Trophoblast cell (in vitro differentiated cells and primary cell): ENCODE data around the gene SSC4D.
"Not testable (repeated sequence)": the region's sequence is repeated elsewhere in the genome, so short reads cannot be mapped to it uniquely, and the experiment has no call there.

Experiments used
- DNase-seq, 2 donors: peaks; one replicate each; pipeline ENCODE4 v3.0.0-alpha.2; 2016
- H2AFZ ChIP-seq: 2 replicates; pipeline ENCODE4 v1.6.1; 2013; ENCODE audit warnings: low read length, moderate library complexity, mild to moderate bottlenecking; ENCODE audit not compliant: insufficient read depth, poor library complexity
- H2AK5ac ChIP-seq: 2 replicates; pipeline ENCODE4 v1.6.1; 2013; ENCODE audit warnings: mild to moderate bottlenecking, low read length
- H2BK120ac ChIP-seq: 2 replicates; pipeline ENCODE4 v1.6.1; 2013; ENCODE audit warnings: low read length, mild to moderate bottlenecking, moderate library complexity; ENCODE audit not compliant: insufficient read depth, poor library complexity
- H2BK12ac ChIP-seq: 2 replicates; pipeline ENCODE4 v1.6.1; 2013; ENCODE audit warnings: mild to moderate bottlenecking, low read length, moderate library complexity
- H2BK5ac ChIP-seq: 2 replicates; pipeline ENCODE4 v1.6.1; 2013; ENCODE audit warnings: low read length, low read depth, moderate library complexity, mild to moderate bottlenecking; ENCODE audit not compliant: poor library complexity
- H3K14ac ChIP-seq: 2 replicates; pipeline ENCODE4 v1.6.1; 2013; ENCODE audit warnings: mild to moderate bottlenecking, low read length
- H3K18ac ChIP-seq: 2 replicates; pipeline ENCODE4 v1.6.1; 2013; ENCODE audit warnings: mild to moderate bottlenecking, low read length
- H3K23ac ChIP-seq: 2 replicates; pipeline ENCODE4 v1.6.1; 2013; ENCODE audit warnings: low read length
- H3K27ac ChIP-seq: 2 replicates; pipeline ENCODE4 v1.5.1; 2013; ENCODE audit warnings: low read depth, mild to moderate bottlenecking, inconsistent platforms, low read length, moderate library complexity
- H3K27me3 ChIP-seq: 2 replicates; pipeline ENCODE4 v1.6.1; 2013; ENCODE audit warnings: inconsistent platforms, mild to moderate bottlenecking, low read length, moderate library complexity; ENCODE audit not compliant: insufficient read depth
- H3K36me3 ChIP-seq, 2 experiments: 1 replicate in 1 of 2; 2 replicates in 1 of 2; pipeline ENCODE4 v1.6.1; 2013; ENCODE audit warnings: low read length in 2 of 2, mild to moderate bottlenecking in 2 of 2, moderate library complexity in 1 of 2; ENCODE audit not compliant: insufficient read depth in 2 of 2, control insufficient read depth in 1 of 2
- H3K4ac ChIP-seq: 2 replicates; pipeline ENCODE4 v1.6.1; 2013; ENCODE audit warnings: low read depth, mild to moderate bottlenecking, low read length, moderate library complexity
- H3K4me1 ChIP-seq, 2 experiments: 1 replicate in 1 of 2; 2 replicates in 1 of 2; pipeline ENCODE4 v1.6.1; 2013; ENCODE audit warnings: low read length in 2 of 2, mild to moderate bottlenecking in 2 of 2, moderate library complexity in 1 of 2; ENCODE audit not compliant: insufficient read depth in 2 of 2, control insufficient read depth in 1 of 2
- H3K4me2 ChIP-seq: 2 replicates; pipeline ENCODE4 v1.6.1; 2013; ENCODE audit warnings: inconsistent platforms, mild to moderate bottlenecking, low read length, moderate library complexity
- H3K4me3 ChIP-seq: 2 replicates; pipeline ENCODE4 v1.5.1; 2013; ENCODE audit warnings: mild to moderate bottlenecking, low read depth, low read length, inconsistent platforms
- H3K79me1 ChIP-seq: one replicate; pipeline ENCODE4 v1.6.1; 2013; ENCODE audit warnings: low read length
- H3K79me2 ChIP-seq: 2 replicates; pipeline ENCODE4 v1.6.1; 2013; ENCODE audit warnings: low read length, mild to moderate bottlenecking; ENCODE audit not compliant: control insufficient read depth, insufficient read depth, poor library complexity
- H3K9ac ChIP-seq: 2 replicates; pipeline ENCODE4 v1.6.1; 2013; ENCODE audit warnings: mild to moderate bottlenecking, low read length
- H3K9me3 ChIP-seq: 2 replicates; pipeline ENCODE4 v1.6.1; 2013; ENCODE audit warnings: low read depth, mild to moderate bottlenecking, control low read depth, inconsistent platforms, low read length; ENCODE audit not compliant: insufficient read depth
- H4K12ac ChIP-seq: 2 replicates; pipeline ENCODE4 v1.6.1; 2013; ENCODE audit warnings: low read depth, mild to moderate bottlenecking, low read length, moderate library complexity
- H4K8ac ChIP-seq: 2 replicates; pipeline ENCODE4 v1.6.1; 2013; ENCODE audit warnings: low read depth, mild to moderate bottlenecking, low read length, moderate library complexity
- H4K91ac ChIP-seq: one replicate; pipeline ENCODE4 v1.6.1; 2013; ENCODE audit warnings: low read depth, mild to moderate bottlenecking, low read length, moderate library complexity
- WGBS: extraction: QIAGEN DNeasy Blood & Tissue Kit; methylation state at CpG from one replicate; pipeline ENCODE4 v1.1.7; 2013; ENCODE audit warnings: missing lambda C conversion rate; ENCODE audit not compliant: insufficient read length, insufficient coverage; ENCODE audit errors: extremely low coverage; 5-methylcytosine and 5-hydroxymethylcytosine counted together

The SSC4D gene

GRCh38 chr7:76443846-76444245 lies 34.3 kb upstream of the SSC4D start:
- DNase-seq, H2BK5ac ChIP-seq, H3K9me3 ChIP-seq, H3K79me1 ChIP-seq, H3K4ac ChIP-seq, H3K79me2 ChIP-seq, H3K9ac ChIP-seq, H3K27me3 ChIP-seq, H2BK120ac ChIP-seq, H4K91ac ChIP-seq, H3K14ac ChIP-seq, H3K4me1 ChIP-seq, H3K36me3 ChIP-seq, H3K18ac ChIP-seq, H4K12ac ChIP-seq, H3K23ac ChIP-seq, H4K8ac ChIP-seq, H2BK12ac ChIP-seq, H3K4me2 ChIP-seq, H3K27ac ChIP-seq, H2AK5ac ChIP-seq, H3K4me3 ChIP-seq, H2AFZ ChIP-seq: not testable (repeated sequence)
- no CpG with 5 or more reads among the region's 12 CpGs for WGBS

DNA sequence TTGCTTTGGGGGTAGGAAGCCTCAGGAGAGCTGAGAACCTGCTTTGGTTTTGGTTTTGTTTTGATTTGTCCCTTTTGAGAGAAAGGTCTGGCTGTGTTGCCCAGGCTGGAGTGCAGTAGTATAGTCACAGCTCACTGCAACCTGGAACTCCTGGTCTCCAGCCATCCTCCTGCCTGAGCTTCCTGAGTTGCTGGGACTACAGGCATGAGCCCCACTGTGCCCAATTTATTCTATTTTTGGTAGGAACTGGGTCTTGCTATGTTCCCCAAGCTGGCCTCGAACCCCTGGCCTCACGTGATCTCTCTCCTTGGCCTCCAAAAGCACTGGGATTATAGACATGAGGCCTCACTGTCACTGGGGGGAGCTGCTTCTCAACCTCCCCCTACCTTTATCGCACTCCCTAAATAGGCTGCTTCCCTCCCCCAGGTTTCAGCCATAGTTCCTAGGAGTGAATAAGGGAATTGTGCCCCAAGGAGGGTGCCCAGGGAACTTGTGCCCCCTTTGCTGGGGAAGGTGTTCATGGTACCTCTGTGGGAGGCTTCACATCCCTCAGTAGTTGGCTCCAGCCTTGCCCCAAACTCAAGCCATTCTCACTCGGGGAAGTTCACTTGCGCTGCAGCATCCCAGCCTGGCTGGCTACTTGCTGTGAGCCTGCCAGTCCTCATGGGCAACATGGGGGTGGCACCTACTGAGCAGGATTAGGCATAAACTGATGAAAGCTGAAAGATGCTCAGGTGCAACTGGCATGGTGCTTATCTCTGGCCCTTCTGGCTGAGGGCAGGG lies 33.4 kb upstream of the SSC4D start:
- not testable (repeated sequence) for H2BK120ac ChIP-seq, H3K4ac ChIP-seq, H4K12ac ChIP-seq, H3K18ac ChIP-seq, H4K91ac ChIP-seq, H3K4me1 ChIP-seq, H3K14ac ChIP-seq, H3K36me3 ChIP-seq, H3K27ac ChIP-seq, H3K27me3 ChIP-seq, H3K9ac ChIP-seq, H3K79me2 ChIP-seq, DNase-seq, H3K79me1 ChIP-seq, H4K8ac ChIP-seq, H3K9me3 ChIP-seq, H2BK12ac ChIP-seq, H2AFZ ChIP-seq, H3K23ac ChIP-seq, H3K4me3 ChIP-seq, H2AK5ac ChIP-seq, H3K4me2 ChIP-seq, H2BK5ac ChIP-seq
- no CpG with 5 or more reads among the region's 5 CpGs for WGBS

DNA sequence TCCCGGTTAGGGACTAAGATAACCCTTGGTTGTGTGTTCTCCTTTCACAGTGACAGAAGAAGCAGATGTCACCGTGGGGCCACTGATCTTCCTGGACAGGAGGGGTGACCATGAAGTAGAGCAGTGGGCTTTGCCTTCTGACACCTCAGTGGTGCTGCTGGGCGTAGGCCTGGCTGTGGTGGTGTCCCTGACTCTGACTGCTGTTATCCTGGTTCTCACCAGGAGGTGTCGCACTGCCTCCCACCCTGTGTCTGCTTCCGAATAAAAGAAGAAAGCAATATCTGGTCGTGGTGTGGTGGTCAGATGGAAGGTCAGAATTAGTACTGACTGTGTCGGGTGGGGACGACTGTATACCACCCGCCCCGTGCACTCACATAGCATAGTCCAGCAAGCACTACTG lies 32.3 kb upstream of the SSC4D start:
- not testable (repeated sequence) for DNase-seq, H3K9me3 ChIP-seq, H3K79me2 ChIP-seq, H3K4ac ChIP-seq, H3K23ac ChIP-seq, H3K36me3 ChIP-seq, H3K14ac ChIP-seq, H4K8ac ChIP-seq, H4K12ac ChIP-seq, H2AK5ac ChIP-seq, H3K18ac ChIP-seq, H3K27me3 ChIP-seq, H3K27ac ChIP-seq, H3K79me1 ChIP-seq, H2AFZ ChIP-seq, H3K4me1 ChIP-seq, H2BK120ac ChIP-seq, H2BK12ac ChIP-seq, H3K4me2 ChIP-seq, H3K9ac ChIP-seq, H4K91ac ChIP-seq, H3K4me3 ChIP-seq, H2BK5ac ChIP-seq
- WGBS, result no CpG with 5 or more reads among the region's 10 CpGs

DNA sequence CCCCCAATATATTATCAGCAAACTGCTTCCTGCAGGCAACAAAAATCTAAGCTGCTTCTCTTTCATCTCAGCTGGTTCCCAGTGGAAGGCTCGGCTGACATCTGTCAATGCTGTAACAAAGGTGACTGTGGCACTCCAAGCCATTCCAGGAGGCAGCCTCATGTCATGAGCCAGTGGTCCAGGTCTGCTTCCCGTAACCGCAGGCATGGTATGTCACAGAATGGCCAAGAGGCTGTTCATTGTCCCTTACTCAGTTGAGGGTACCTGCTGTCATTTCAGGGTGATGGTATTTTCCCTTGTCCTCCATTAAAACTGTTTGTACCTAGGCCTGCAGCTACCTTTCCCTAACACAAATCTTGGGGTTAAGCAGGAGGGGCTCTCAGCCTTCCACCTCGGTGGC lies 30.9 kb upstream of the SSC4D start:
- H3K4me2 ChIP-seq, DNase-seq, H3K18ac ChIP-seq, H4K91ac ChIP-seq, H3K27me3 ChIP-seq, H3K36me3 ChIP-seq, H2AFZ ChIP-seq, H2BK120ac ChIP-seq, H3K79me2 ChIP-seq, H3K14ac ChIP-seq, H3K4me3 ChIP-seq, H2BK5ac ChIP-seq, H3K9me3 ChIP-seq, H3K23ac ChIP-seq, H3K9ac ChIP-seq, H2AK5ac ChIP-seq, H3K79me1 ChIP-seq, H3K27ac ChIP-seq, H3K4ac ChIP-seq, H3K4me1 ChIP-seq, H4K12ac ChIP-seq: not testable (repeated sequence)
- peak overlapping the region; percentile 64 for H2BK12ac ChIP-seq
- H4K8ac ChIP-seq, result peak overlapping the region; percentile 28
- no CpG with 5 or more reads among the region's 4 CpGs for WGBS
